Measurements from ENCODE around the gene NPC1. TPM values are rescaled to one million over a fixed set of nuclear protein-coding genes. Genes with fewer than 3 reads are reported as not detected.

The NPC1 gene
- total RNA-seq, 1 donor from 2014 or later, result 21.6 TPM

- Histone ChIP-seq H3K4me3 (no peak overlapping the region), H3K27me3 (no peaks in the 10 kb centered on the region), H3K9me3 (no peaks in the 10 kb centered on the region), H3K36me3 (peaks cover 18 to 75% of the 10 kb centered on the region in 2 donors), H3K27ac (no peak overlapping the region), H3K4me1 (no peaks in the 10 kb centered on the region)
- TF ChIP-seq CTCF (IDR thresholded peaks at IDR 0.05), result no peak
- intact Hi-C loops (cut with DNase I), result no loop called here
- no peak for DNase-seq (ENCODE audit: low spot score in 2 of 2)
These were observed 15.3 kb downstream of the NPC1 start for GRCh38 chr18:23570912-23571504.

DNA sequence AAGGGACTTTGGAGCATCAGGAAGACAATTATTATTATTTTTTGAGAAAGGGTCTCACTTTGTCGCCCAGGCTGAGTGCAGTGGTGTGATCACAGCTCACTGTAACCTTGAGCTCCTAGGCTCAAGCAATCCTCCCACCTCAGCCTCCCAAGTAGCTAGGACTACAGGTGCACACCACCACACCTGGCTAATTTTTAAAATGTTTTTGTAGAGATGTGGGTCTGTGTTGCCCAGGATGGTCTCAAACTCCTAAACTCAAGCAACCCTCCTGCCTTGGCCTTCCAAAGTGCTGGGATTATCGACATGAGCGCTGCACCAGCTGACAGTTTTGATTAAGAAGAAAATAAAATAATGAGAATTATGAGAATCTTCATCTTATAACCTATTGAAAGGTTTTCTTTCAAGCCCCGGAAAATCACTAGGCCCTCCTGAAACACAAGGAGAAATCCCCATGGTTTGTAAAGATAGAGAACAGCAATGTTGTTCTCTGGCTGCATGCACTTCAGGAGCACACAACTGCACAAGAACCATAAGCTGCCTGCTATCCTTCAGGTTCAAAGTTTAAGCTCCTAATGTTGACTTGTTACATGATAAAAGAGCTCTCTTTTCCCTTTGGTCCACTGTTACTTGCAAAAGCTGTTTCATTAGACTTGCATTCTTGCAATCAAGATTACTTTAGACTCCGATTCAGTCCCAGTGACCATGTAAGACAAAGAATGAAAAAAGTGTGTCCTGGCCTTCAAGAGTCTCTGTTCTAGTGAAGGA is 16.8 kb downstream of the NPC1 start:
- intact Hi-C loops (cut with DNase I), result no loop called here
- peaks cover 26 to 81% of the 10 kb centered on the region in 2 donors for H3K36me3 ChIP-seq
- no peaks in the 10 kb centered on the region for H3K27me3 ChIP-seq
- no peak for DNase-seq (ENCODE audit: low spot score in 2 of 2)
- no peaks in the 10 kb centered on the region for H3K9me3 ChIP-seq
- no peaks in the 10 kb centered on the region for H3K4me1 ChIP-seq
- no peak for TF ChIP-seq CTCF (IDR thresholded peaks at IDR 0.05)
- no peak overlapping the region for H3K4me3 ChIP-seq
- no peak overlapping the region for H3K27ac ChIP-seq

GRCh38 chr18:23568281-23569138 is 17.8 kb downstream of the NPC1 start:
- Histone ChIP-seq H3K4me1 (no peaks in the 10 kb centered on the region), H3K9me3 (no peaks in the 10 kb centered on the region), H3K27ac (no peak overlapping the region), H3K27me3 (no peaks in the 10 kb centered on the region), H3K36me3 (peaks cover 29 to 89% of the 10 kb centered on the region in 2 donors), H3K4me3 (no peak overlapping the region)
- no peak for TF ChIP-seq CTCF (IDR thresholded peaks at IDR 0.05)
- intact Hi-C loops (cut with DNase I), result no loop called here
- no peak for DNase-seq (ENCODE audit: low spot score in 2 of 2)

- no peak for DNase-seq (ENCODE audit: low spot score in 2 of 2)
- Histone ChIP-seq H3K9me3 (no peaks in the 10 kb centered on the region), H3K4me3 (no peak overlapping the region), H3K36me3 (peaks cover 29 to 90% of the 10 kb centered on the region in 2 donors), H3K27me3 (no peaks in the 10 kb centered on the region), H3K27ac (no peak overlapping the region), H3K4me1 (no peaks in the 10 kb centered on the region)
- intact Hi-C loops (cut with DNase I), result no loop called here
- no peak for TF ChIP-seq CTCF (IDR thresholded peaks at IDR 0.05)
These were observed 18.6 kb downstream of the NPC1 start for GRCh38 chr18:23567671-23568070.

DNA sequence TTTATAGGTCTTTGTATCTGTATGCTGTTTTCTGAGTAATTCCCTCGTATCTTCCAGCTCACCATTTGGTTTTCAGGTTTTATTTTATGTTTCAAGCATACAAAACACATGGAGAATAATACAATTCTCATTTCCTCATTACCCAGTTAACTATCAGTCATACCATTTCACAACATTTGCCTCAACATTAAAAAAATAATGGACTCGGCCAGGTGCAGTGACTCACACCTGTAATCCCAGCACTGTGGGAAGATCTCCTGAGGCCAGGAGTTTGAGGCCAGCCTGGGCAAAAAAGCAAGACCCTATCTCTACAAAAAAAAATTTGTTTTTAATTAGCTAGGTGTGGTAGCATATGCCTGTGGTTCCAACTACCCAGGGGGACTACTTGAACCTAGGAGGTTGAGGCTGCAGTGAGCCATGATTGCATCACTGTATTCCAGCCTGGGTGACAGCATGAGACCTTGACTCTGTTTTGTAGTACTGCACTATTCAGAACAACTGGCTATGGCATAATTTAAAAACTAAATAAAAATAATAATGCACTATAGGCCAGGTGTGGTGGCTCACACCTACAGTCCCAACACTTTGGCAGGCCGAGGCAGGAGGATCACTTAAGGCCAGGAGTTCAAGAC is 20.3 kb downstream of the NPC1 start:
- intact Hi-C loops (cut with DNase I), result no loop called here
- TF ChIP-seq CTCF (IDR thresholded peaks at IDR 0.05), result no peak

More for the DNA sequence above, 20.3 kb downstream of the NPC1 start:
- H3K4me3 ChIP-seq, result no peak overlapping the region
- no peaks in the 10 kb centered on the region for H3K27me3 ChIP-seq
- H3K4me1 ChIP-seq, result no peaks in the 10 kb centered on the region
- H3K36me3 ChIP-seq, result peaks cover 36 to 88% of the 10 kb centered on the region in 2 donors
- DNase-seq (ENCODE audit: low spot score in 2 of 2), result no peak
- no peak overlapping the region for H3K27ac ChIP-seq
- no peaks in the 10 kb centered on the region for H3K9me3 ChIP-seq
